SK-N-SH (cell line): ENCODE results near the gene PHPT1. TPM values are rescaled to one million over a fixed set of nuclear protein-coding genes. Genes with fewer than 3 reads are reported as not detected.

Source experiments
- CTCF ChIA-PET: fragments of 300-600, 350-600 bp; formaldehyde crosslinking; extraction: SDS; loops from one replicate; lab custom pipeline; 2021; lab: Yijun Ruan, JAX
- POLR2A ChIA-PET: fragments of 350-600 bp; sonication (Branson Sonifier 250); formaldehyde crosslinking; extraction: SDS; loops from one replicate; lab custom pipeline; 2020; ENCODE audit warnings: antibody characterized with exemption, inconsistent platforms; lab: Yijun Ruan, JAX
- DNase-seq: peaks from one replicate; pipeline ENCODE4 v3.0.0; 2012
- H2AFZ ChIP-seq: fragments of 200-600 bp; sonication (generic); 2 replicates; pipeline ENCODE4 v1.8.1; 2016; ENCODE audit warnings: antibody characterized with exemption, mild to moderate bottlenecking, low read depth
- H3F3A ChIP-seq: fragments of 200-600 bp; sonication (generic); replicated peaks from 2 replicates; pipeline ENCODE3; 2016; ENCODE audit warnings: antibody characterized with exemption, mild to moderate bottlenecking; ENCODE audit not compliant: insufficient read depth
- H3K27ac ChIP-seq, 2 experiments: fragments of 200-500 bp in 1 of 2; fragments of 200-600 bp in 1 of 2; sonication (Bioruptor generic) in 1 of 2; sonication (generic), shearing (Covaris generic) in 1 of 2; 2 replicates each; pipeline versions ENCODE4 v1.5.1 to v1.6.1; 2014 to 2016; ENCODE audit warnings: low read depth in 2 of 2, inconsistent platforms in 1 of 2, low read length in 1 of 2, mild to moderate bottlenecking in 1 of 2, mixed read lengths in 1 of 2
- H3K27me3 ChIP-seq: fragments of 200-600 bp; sonication (generic), shearing (Covaris generic); 2 replicates; pipeline ENCODE4 v1.6.1; 2016; ENCODE audit warnings: mixed run types; ENCODE audit not compliant: insufficient read depth
- H3K36me3 ChIP-seq, 2 experiments: fragments of 200-500 bp in 1 of 2; fragments of 200-600 bp in 1 of 2; sonication (Bioruptor generic) in 1 of 2; sonication (generic) in 1 of 2; replicated peaks in 1 of 2; 2 replicates each; pipeline versions ENCODE3 to v1.5.1; 2014 to 2016; ENCODE audit warnings: low read length in 1 of 2, mild to moderate bottlenecking in 1 of 2; ENCODE audit not compliant: insufficient read depth in 2 of 2, control insufficient read depth in 1 of 2
- H3K4me1 ChIP-seq, 2 experiments: fragments of 200-500 bp in 1 of 2; fragments of 200-600 bp in 1 of 2; sonication (Bioruptor generic) in 1 of 2; sonication (generic), shearing (Covaris generic) in 1 of 2; 2 replicates each; pipeline versions ENCODE4 v1.5.1 to v1.6.1; 2014 to 2016; ENCODE audit warnings: low read depth in 1 of 2, low read length in 1 of 2, mixed run types in 1 of 2; ENCODE audit not compliant: insufficient read depth in 2 of 2, control insufficient read depth in 1 of 2
- H3K4me2 ChIP-seq: fragments of 200-600 bp; sonication (generic), shearing (Covaris generic); 2 replicates; pipeline ENCODE4 v1.6.1; 2017; ENCODE audit warnings: mixed run types
- H3K4me3 ChIP-seq, 2 experiments: fragments of 200-500 bp in 1 of 2; fragments of 200-600 bp in 1 of 2; sonication (Bioruptor generic) in 1 of 2; sonication (generic), shearing (Covaris generic) in 1 of 2; 2 replicates each; pipeline versions ENCODE4 v1.5.1 to v1.8.1; 2014 to 2016; ENCODE audit warnings: low read depth in 2 of 2, inconsistent platforms in 1 of 2, low read length in 1 of 2, mild to moderate bottlenecking in 1 of 2, mixed read lengths in 1 of 2, moderate library complexity in 1 of 2
- H3K79me2 ChIP-seq: fragments of 200-600 bp; sonication (generic); 2 replicates; pipeline ENCODE4 v1.8.1; 2017; ENCODE audit warnings: mild to moderate bottlenecking; ENCODE audit not compliant: insufficient read depth
- H3K9ac ChIP-seq: fragments of 200-600 bp; sonication (generic); 2 replicates; pipeline ENCODE4 v1.6.1; 2017; ENCODE audit warnings: mixed run types
- H3K9me2 ChIP-seq: fragments of 200-600 bp; sonication (generic); 2 replicates; pipeline ENCODE4 v1.6.1; 2017; ENCODE audit warnings: mixed run types
- H3K9me3 ChIP-seq: fragments of 200-600 bp; sonication (generic); 2 replicates; pipeline ENCODE4 v1.6.1; 2017; ENCODE audit warnings: mixed run types, mild to moderate bottlenecking, moderate library complexity
- H4K20me1 ChIP-seq: fragments of 200-600 bp; sonication (generic); 2 replicates; pipeline ENCODE4 v1.6.1; 2017; ENCODE audit warnings: mild to moderate bottlenecking, mixed run types; ENCODE audit not compliant: insufficient read depth
- JUND ChIP-seq: IDR thresholded peaks from 2 replicates; pipeline ENCODE4 v1.4.0; 2012
- NFIC ChIP-seq: IDR thresholded peaks from 2 replicates; pipeline ENCODE4 v1.4.0; 2012; ENCODE audit warnings: borderline replicate concordance
- RCOR1 ChIP-seq: fragments of 150-350 bp; IDR thresholded peaks from 2 replicates; pipeline ENCODE4 v1.6.1; 2017; ENCODE audit warnings: antibody characterized with exemption, low read length
- TAF1 ChIP-seq: IDR thresholded peaks from 2 replicates; pipeline ENCODE4 v1.6.1; 2012; ENCODE audit warnings: low read depth, mild to moderate bottlenecking, low read length, moderate library complexity, borderline replicate concordance
- YY1 ChIP-seq: IDR thresholded peaks from 2 replicates; pipeline ENCODE4 v1.4.0; 2012; ENCODE audit warnings: low read depth, mild to moderate bottlenecking
- WGBS: methylation state at CpG from one replicate; pipeline ENCODE4 v1.1.6; 2017; ENCODE audit warnings: low lambda C conversion rate; 5-methylcytosine and 5-hydroxymethylcytosine counted together
- polyA plus RNA-seq, 3 experiments: library from polyadenylated mRNA; depleted of rRNA; stranded (reverse); fragments of >200 nt; gene quantifications; 2 replicates each; pipeline ENCODE4 v1.2.3, GENCODE V29; 2012
- TF ChIP-seq, protein P1 (sequence below): IDR thresholded peaks from 2 replicates; pipeline ENCODE4 v1.4.0; 2012; ENCODE audit warnings: low read depth
- TF ChIP-seq, protein P2 (sequence below): IDR thresholded peaks from 2 replicates; pipeline ENCODE4 v1.6.1; 2012; ENCODE audit warnings: mild to moderate bottlenecking, low read depth, low read length, moderate library complexity

The PHPT1 gene
- polyA plus RNA-seq, 1 of the 3 experiments (the other 2 are of a cell fraction), result 517 TPM

GRCh38 chr9:136858452-136858843 is 9.2 kb downstream of the PHPT1 start:
- 91% methylated on average over 10 of the region's 15 CpGs for WGBS
- DNase-seq, result no peak
- no peak overlapping the region for H3K4me3 ChIP-seq
- ChIA-PET CTCF (interaction anchor here (1.1 kb wide), 1 partner anchor 14 kb away, joined by 7 read pairs; no protein-coding TSS in a partner anchor), POLR2A (interaction anchor here (1.2 kb wide), 1 partner anchor 18 kb away, joined by 3 read pairs; no protein-coding TSS in a partner anchor)
- H3F3A ChIP-seq, result no peaks in the 10 kb centered on the region
- no peak for TF ChIP-seq YY1
- no peak overlapping the region for H2AFZ ChIP-seq
- no peaks in the 10 kb centered on the region for H3K9me3 ChIP-seq
- H3K36me3 ChIP-seq, result peaks cover 7 to 30% of the 10 kb centered on the region in 2 experiments
- H3K79me2 ChIP-seq, result peaks cover 4% of the 10 kb centered on the region; the same call in 1 of the 2 replicates
- H4K20me1 ChIP-seq, result no peaks in the 10 kb centered on the region
- H3K4me1 ChIP-seq, result peaks cover 0 to 13% of the 10 kb centered on the region in 2 experiments; a peak in 3 of 4 replicates
- no peak overlapping the region for H3K4me2 ChIP-seq
- H3K27me3 ChIP-seq, result no peaks in the 10 kb centered on the region
- H3K27ac ChIP-seq, result peak overlapping the region in 1 of 2 experiments; percentile 39; a peak in 1 of 4 replicates
- H3K9me2 ChIP-seq, result no peaks in the 10 kb centered on the region
- no peak overlapping the region for H3K9ac ChIP-seq

GRCh38 chr9:136858844-136859757 is 9.9 kb downstream of the PHPT1 start:
- H2AFZ ChIP-seq, result no peak overlapping the region
- TF ChIP-seq RCOR1 (no peak), TAF1 (no peak), JUND (no peak), NFIC (peak; percentile 75)
- TF ChIP-seq, protein P1, sequence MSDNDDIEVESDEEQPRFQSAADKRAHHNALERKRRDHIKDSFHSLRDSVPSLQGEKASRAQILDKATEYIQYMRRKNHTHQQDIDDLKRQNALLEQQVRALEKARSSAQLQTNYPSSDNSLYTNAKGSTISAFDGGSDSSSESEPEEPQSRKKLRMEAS, result peak; percentile 18; the same call in 1 of the 2 replicates
- TF ChIP-seq, all 33 proteins: peak for 2
- H3K9me2 ChIP-seq, result no peaks in the 10 kb centered on the region
- H3K9ac ChIP-seq, result no peak overlapping the region
- peaks cover 10% of the 10 kb centered on the region for H3K79me2 ChIP-seq
- peaks cover 0 to 13% of the 10 kb centered on the region in 2 experiments; a peak in 3 of 4 replicates for H3K4me1 ChIP-seq
- H3K27ac ChIP-seq, result peak overlapping the region; percentile 24 to 47; a peak in 2 of 4 replicates
- no peaks in the 10 kb centered on the region for H3K9me3 ChIP-seq
- H4K20me1 ChIP-seq, result no peaks in the 10 kb centered on the region
- 35% methylated on average over 4 of the region's 20 CpGs for WGBS
- ChIA-PET POLR2A (interaction anchor here (1.1 to 1.2 kb wide), 2 partner anchors 8 to 18 kb away, joined by 3 read pairs; no protein-coding TSS in a partner anchor), CTCF (interaction anchor here (0.9 to 2.1 kb wide), 7 partner anchors 8 to 176 kb away, joined by 3 to 7 read pairs (median 5); partner anchors contain the start of gene AJM1)
- H3K4me2 ChIP-seq, result no peak overlapping the region; the same call in 1 of the 2 replicates
- H3K36me3 ChIP-seq, result peaks cover 13 to 37% of the 10 kb centered on the region in 2 experiments
- H3F3A ChIP-seq, result no peaks in the 10 kb centered on the region
- H3K4me3 ChIP-seq, result no peak overlapping the region
- no peaks in the 10 kb centered on the region for H3K27me3 ChIP-seq
- no peak for DNase-seq

- Histone ChIP-seq H2AFZ (no peak overlapping the region), H3K4me3 (no peak overlapping the region), H3K4me1 (peaks cover 9 to 19% of the 10 kb centered on the region in 2 experiments; a peak in 3 of 4 replicates), H3K27ac (no peak overlapping the region), H3K9me2 (no peaks in the 10 kb centered on the region), H4K20me1 (no peaks in the 10 kb centered on the region), H3F3A (no peaks in the 10 kb centered on the region), H3K79me2 (peaks cover 25% of the 10 kb centered on the region), H3K9ac (no peak overlapping the region), H3K36me3 (peaks cover 16 to 37% of the 10 kb centered on the region in 2 experiments), H3K9me3 (no peaks in the 10 kb centered on the region), H3K4me2 (no peak overlapping the region), H3K27me3 (no peaks in the 10 kb centered on the region)
- 94% methylated on average over 6 of the region's 9 CpGs for whole genome bisulfite sequencing
- ChIA-PET CTCF (interaction anchor here (0.9 to 2.1 kb wide), 8 partner anchors 9 to 88 kb away, joined by 3 to 7 read pairs (median 4); partner anchors contain the start of gene AJM1), POLR2A (interaction anchor here (0.9 kb wide), 1 partner anchor 18 kb away, joined by 4 read pairs; the partner anchor contains the start of gene AJM1)
- no peak for DNase-seq
- TF ChIP-seq, protein P2, sequence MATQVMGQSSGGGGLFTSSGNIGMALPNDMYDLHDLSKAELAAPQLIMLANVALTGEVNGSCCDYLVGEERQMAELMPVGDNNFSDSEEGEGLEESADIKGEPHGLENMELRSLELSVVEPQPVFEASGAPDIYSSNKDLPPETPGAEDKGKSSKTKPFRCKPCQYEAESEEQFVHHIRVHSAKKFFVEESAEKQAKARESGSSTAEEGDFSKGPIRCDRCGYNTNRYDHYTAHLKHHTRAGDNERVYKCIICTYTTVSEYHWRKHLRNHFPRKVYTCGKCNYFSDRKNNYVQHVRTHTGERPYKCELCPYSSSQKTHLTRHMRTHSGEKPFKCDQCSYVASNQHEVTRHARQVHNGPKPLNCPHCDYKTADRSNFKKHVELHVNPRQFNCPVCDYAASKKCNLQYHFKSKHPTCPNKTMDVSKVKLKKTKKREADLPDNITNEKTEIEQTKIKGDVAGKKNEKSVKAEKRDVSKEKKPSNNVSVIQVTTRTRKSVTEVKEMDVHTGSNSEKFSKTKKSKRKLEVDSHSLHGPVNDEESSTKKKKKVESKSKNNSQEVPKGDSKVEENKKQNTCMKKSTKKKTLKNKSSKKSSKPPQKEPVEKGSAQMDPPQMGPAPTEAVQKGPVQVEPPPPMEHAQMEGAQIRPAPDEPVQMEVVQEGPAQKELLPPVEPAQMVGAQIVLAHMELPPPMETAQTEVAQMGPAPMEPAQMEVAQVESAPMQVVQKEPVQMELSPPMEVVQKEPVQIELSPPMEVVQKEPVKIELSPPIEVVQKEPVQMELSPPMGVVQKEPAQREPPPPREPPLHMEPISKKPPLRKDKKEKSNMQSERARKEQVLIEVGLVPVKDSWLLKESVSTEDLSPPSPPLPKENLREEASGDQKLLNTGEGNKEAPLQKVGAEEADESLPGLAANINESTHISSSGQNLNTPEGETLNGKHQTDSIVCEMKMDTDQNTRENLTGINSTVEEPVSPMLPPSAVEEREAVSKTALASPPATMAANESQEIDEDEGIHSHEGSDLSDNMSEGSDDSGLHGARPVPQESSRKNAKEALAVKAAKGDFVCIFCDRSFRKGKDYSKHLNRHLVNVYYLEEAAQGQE, result no peak
These were observed 11.3 kb downstream of the PHPT1 start for GRCh38 chr9:136860529-136860928.
